HepG2 (cell line): ENCODE data around the gene LIME1. TPM values are rescaled to one million over a fixed set of nuclear protein-coding genes. Genes with fewer than 3 reads are reported as not detected.

Experiments used
- AGO2 ChIP-seq: fragments of 200-400 bp; formaldehyde crosslinking; optimal IDR thresholded peaks from 2 replicates; pipeline ENCODE3; 2017; ENCODE audit warnings: mild to moderate bottlenecking, low read depth, low read length, moderate library complexity
- CHD2 ChIP-seq: IDR thresholded peaks from 2 replicates; pipeline ENCODE4 v1.6.1; 2011; ENCODE audit warnings: low read depth, low read length, improper control_type of control experiment
- FOXA3 ChIP-seq: IDR thresholded peaks from 2 replicates; pipeline ENCODE4 v1.6.1; 2016; ENCODE audit warnings: missing genetic modification reagents, missing compliant biosample characterization
- KDM1A ChIP-seq: IDR thresholded peaks from 2 replicates; pipeline ENCODE4 v1.6.1; 2016; ENCODE audit warnings: missing compliant biosample characterization
- MTF1 ChIP-seq: sonication (generic); formaldehyde crosslinking; IDR thresholded peaks from 2 replicates; pipeline ENCODE4 v1.5.0; 2020; ENCODE audit warnings: missing genetic modification reagents
- NFAT5 ChIP-seq: sonication (generic); formaldehyde crosslinking; IDR thresholded peaks from 2 replicates; pipeline ENCODE4 v1.4.0; 2020; ENCODE audit warnings: missing genetic modification reagents
- NONO ChIP-seq, 2 experiments: fragments of 450-650 bp in 1 of 2; sonication (generic) in 1 of 2; formaldehyde crosslinking in 1 of 2; IDR thresholded peaks in 1 of 2; conservative IDR thresholded peaks in 1 of 2; 2 replicates each; pipeline versions ENCODE4 v1.6.1 to v1.8.0; 2017 to 2022; ENCODE audit warnings: mild to moderate bottlenecking in 1 of 2, missing genetic modification reagents in 1 of 2, moderate library complexity in 1 of 2
- PAF1 ChIP-seq: IDR thresholded peaks from 2 replicates; pipeline ENCODE4 v1.6.1; 2016; ENCODE audit warnings: missing genetic modification reagents, missing compliant biosample characterization
- RARA ChIP-seq: IDR thresholded peaks from 2 replicates; pipeline ENCODE4 v1.6.1; 2016; ENCODE audit warnings: missing genetic modification reagents, missing compliant biosample characterization
- THRA ChIP-seq: sonication (generic); formaldehyde crosslinking; IDR thresholded peaks from 2 replicates; pipeline ENCODE4 v1.4.0; 2020; ENCODE audit warnings: missing genetic modification reagents, borderline replicate concordance
- ZBTB33 ChIP-seq: sonication (generic); formaldehyde crosslinking; IDR thresholded peaks from 2 replicates; pipeline ENCODE4 v1.4.0; 2020; ENCODE audit warnings: missing genetic modification reagents
- ZBTB44 ChIP-seq: sonication (generic); formaldehyde crosslinking; IDR thresholded peaks from 2 replicates; pipeline ENCODE4 v1.4.0; 2020; ENCODE audit warnings: missing genetic modification reagents
- ZNF33B ChIP-seq: sonication (generic); formaldehyde crosslinking; IDR thresholded peaks from 2 replicates; pipeline ENCODE4 v1.5.1; 2020; ENCODE audit warnings: mild to moderate bottlenecking, missing genetic modification reagents
- polyA plus RNA-seq, 8 experiments: library from polyadenylated mRNA; depleted of rRNA in 3 of 8; stranded (reverse) in 7 of 8; unstranded in 1 of 8; fragments of >200 nt; fragmentation: Illumina TruSeq in 4 of 8; extraction: Trizol in 4 of 8; gene quantifications; 2 replicates each; pipeline versions ENCODE4 v1.2.1 to v1.2.3, GENCODE V29; 2011 to 2016; ENCODE audit warnings: low read depth in 4 of 8, missing spikeins in 1 of 8, mixed read lengths in 1 of 8; ENCODE audit not compliant: insufficient read depth in 1 of 8
- total RNA-seq, 5 experiments: library from RNA; depleted of rRNA; stranded (reverse); fragments of >200 nt; fragmentation: Illumina TruSeq; extraction: Trizol; gene quantifications; 2 replicates each; pipeline ENCODE4 v1.2.3, GENCODE V29; 2016; ENCODE audit warnings: low read depth in 1 of 5

LIME1 gene
- total and polyA plus RNA-seq, 2 of the 13 experiments (the other 11 are each of a cell fraction or from before 2014, with no cell fraction given), result 13.0 to 61.5 TPM

- TF ChIP-seq NONO (IDR thresholded peaks at IDR 0.05) (no peak), NONO (CRISPR knock-in tag; conservative IDR thresholded peaks at IDR 0.05) (peak; percentile 80), ZNF33B (CRISPR knock-in tag) (no peak), ZBTB33 (CRISPR knock-in tag) (peak; percentile 70), NFAT5 (no peak), MTF1 (no peak), KDM1A (CRISPR knock-in tag) (no peak), PAF1 (CRISPR knock-in tag) (peak; percentile 80), CHD2 (0 out of 2 replicates have a peak, but pooled peaks have one; percentile 8), FOXA3 (CRISPR knock-in tag) (peak; percentile 33), RARA (CRISPR knock-in tag) (0 out of 2 replicates have a peak, but pooled peaks have one; percentile 51), THRA (CRISPR knock-in tag) (peak; percentile 8; the same call in 1 of the 2 replicates), AGO2 (peak; percentile 99), ZBTB44 (CRISPR knock-in tag) (no peak)
Measured at GRCh38 chr20:63696628-63697356, 39.7 kb upstream of the LIME1 start, which contains the start of gene TNFRSF6B (continued).
